CD4-positive, alpha-beta T cell (primary cell): ENCODE results near the gene AZGP1. TPM values are rescaled to one million over a fixed set of nuclear protein-coding genes. Genes with fewer than 3 reads are reported as not detected.

ENCODE experiments used
- ATAC-seq: fragments of 200-7000 bp; cut with Tn5 transposase; one replicate; pipeline ENCODE4 v1.10.0; 2022; ENCODE audit warnings: mild to moderate bottlenecking; ENCODE audit not compliant: poor library complexity
- CTCF ChIA-PET: fragments of 350-600 bp; sonication (Branson Sonifier 250); formaldehyde crosslinking; loops from one replicate; lab custom pipeline; 2021; ENCODE audit warnings: antibody characterized with exemption, inconsistent platforms; lab: Charles Lee
- POLR2A ChIA-PET: fragments of 350-600 bp; sonication (Branson Sonifier 250); formaldehyde crosslinking; loops from one replicate; lab custom pipeline; 2021; ENCODE audit warnings: antibody characterized with exemption, inconsistent platforms; lab: Charles Lee
- DNase-seq, 14 experiments: peaks; one replicate each; pipeline ENCODE4 v3.0.0-alpha.2; 2013 to 2020; ENCODE audit warnings: mixed read lengths in 2 of 14
- H3K27ac ChIP-seq, 2 donors: one replicate each; pipeline versions ENCODE4 v1.5.1 to v1.7.0; 2013; ENCODE audit warnings: low read length in 2 of 2, low read depth in 1 of 2, mild to moderate bottlenecking in 1 of 2
- H3K27me3 ChIP-seq, 2 experiments: 1 replicate in 1 of 2; 2 replicates in 1 of 2; pipeline versions ENCODE4 v1.6.1 to v1.7.0; 2013; ENCODE audit warnings: low read length in 2 of 2, control low read depth in 1 of 2, mild to moderate bottlenecking in 1 of 2, moderate library complexity in 1 of 2; ENCODE audit not compliant: insufficient read depth in 2 of 2, control insufficient read depth in 1 of 2
- H3K36me3 ChIP-seq: one replicate; pipeline ENCODE4 v1.6.1; 2013; ENCODE audit warnings: low read length, control low read depth; ENCODE audit not compliant: insufficient read depth
- H3K4me1 ChIP-seq: one replicate; pipeline ENCODE4 v1.6.1; 2013; ENCODE audit warnings: low read length, control low read depth; ENCODE audit not compliant: insufficient read depth
- H3K4me3 ChIP-seq: one replicate; pipeline ENCODE4 v1.5.1; 2013; ENCODE audit warnings: mild to moderate bottlenecking, low read length, moderate library complexity
- H3K9me3 ChIP-seq, 2 experiments: 1 replicate in 1 of 2; 2 replicates in 1 of 2; pipeline versions ENCODE4 v1.6.1 to v1.7.0; 2013; ENCODE audit warnings: low read length in 2 of 2, mild to moderate bottlenecking in 2 of 2, control low read depth in 1 of 2, moderate library complexity in 1 of 2; ENCODE audit not compliant: control insufficient read depth in 1 of 2, insufficient read depth in 1 of 2
- H3K27ac Mint-ChIP-seq: one replicate; pipeline ENCODE4 v1.8.0; 2020; ENCODE audit warnings: mixed read lengths
- H3K27me3 Mint-ChIP-seq: one replicate; pipeline ENCODE4 v1.8.0; 2021; ENCODE audit warnings: mixed read lengths
- H3K36me3 Mint-ChIP-seq: one replicate; pipeline ENCODE4 v1.8.0; 2021; ENCODE audit warnings: low read depth, mixed read lengths
- H3K4me1 Mint-ChIP-seq: one replicate; pipeline ENCODE4 v1.8.0; 2021; ENCODE audit warnings: low read depth, mixed read lengths
- H3K4me3 Mint-ChIP-seq: one replicate; pipeline ENCODE4 v1.8.0; 2020; ENCODE audit warnings: mild to moderate bottlenecking, mixed read lengths
- H3K9me3 Mint-ChIP-seq: one replicate; pipeline ENCODE4 v1.8.0; 2020; ENCODE audit warnings: mixed read lengths
- CTCF ChIP-seq: fragments of 200-600 bp; IDR thresholded peaks from one replicate; pipeline ENCODE4 v1.8.0; 2022; ENCODE audit warnings: antibody characterized with exemption, mild to moderate bottlenecking
- intact Hi-C, 2 experiments: fragments of 100-400 bp; cut with DNase I in 1 of 2; cut with micrococcal nuclease in 1 of 2; formaldehyde crosslinking; loops; one replicate each; pipeline versions ENCODE4 v1.15.1 to v1.9.0; 2023 to 2025; cut with DNase I, micrococcal nuclease
- total RNA-seq, 174 experiments: library from RNA in 2 of 174; stranded (reverse) in 2 of 174; gene quantifications; one replicate each; pipeline ENCODE4 v1.2.3 and lab custom pipeline; 2021 to 2026

AZGP1 gene
- total RNA-seq, 2 experiments from 2014 or later: not detected

DNA sequence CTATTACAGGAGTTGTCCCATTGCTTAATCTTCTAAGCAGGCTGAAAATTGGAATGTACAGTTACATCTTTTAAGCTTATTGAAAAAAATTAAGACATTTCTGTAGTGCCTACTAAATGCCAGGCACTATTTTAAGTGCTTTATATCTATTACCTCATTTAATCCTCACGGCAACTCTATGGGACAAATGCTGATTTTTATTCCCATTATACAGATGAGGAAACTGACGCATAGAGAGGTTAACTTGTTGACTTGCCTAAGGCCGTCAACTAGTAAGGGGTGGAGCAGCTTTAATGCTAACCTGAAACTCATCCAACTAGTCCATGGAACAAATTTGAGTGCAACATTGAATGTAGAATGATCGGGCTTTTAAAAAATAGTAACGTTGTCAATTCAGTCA, 42.0 kb upstream of the AZGP1 start:
- Mint-ChIP-seq H3K4me1 (peaks cover 39% of the 10 kb centered on the region), H3K9me3 (no peaks in the 10 kb centered on the region), H3K36me3 (peaks cover 44% of the 10 kb centered on the region), H3K27me3 (no peaks in the 10 kb centered on the region), H3K4me3 (peak overlapping the region; percentile 66), H3K27ac (peak overlapping the region; percentile 51)
- CTCF ChIA-PET: no interaction called here
- H3K4me1 ChIP-seq: peaks cover 31% of the 10 kb centered on the region
- TF ChIP-seq CTCF: no peak
- H3K27me3 ChIP-seq: no peaks in the 10 kb centered on the region
- no peak for DNase-seq
- no peaks in the 10 kb centered on the region for H3K9me3 ChIP-seq
- intact Hi-C loops: loop anchor here (2.0 to 10.0 kb wide), 4 partner anchors 31 to 819 kb away; partner anchors contain the start of genes ZKSCAN5 (in 1 of the 2), ZNF3 (in 1 of the 2), ZNF394 (in 1 of the 2) and ZSCAN21 (in 1 of the 2)
- H3K4me3 ChIP-seq: no peak overlapping the region
- no peak overlapping the region for H3K27ac ChIP-seq
- POLR2A ChIA-PET: interaction anchor here (0.6 to 4.1 kb wide), 2 partner anchors 11 to 21 kb away, joined by 3 to 34 read pairs; no protein-coding TSS in a partner anchor
- peaks cover 16% of the 10 kb centered on the region for H3K36me3 ChIP-seq
- ATAC-seq: no peak

- POLR2A ChIA-PET: interaction anchor here (0.6 to 4.1 kb wide), 3 partner anchors 12 to 46 kb away, joined by 3 to 34 read pairs (median 3); no protein-coding TSS in a partner anchor
- Histone ChIP-seq H3K4me3 (no peak overlapping the region), H3K36me3 (peaks cover 10% of the 10 kb centered on the region), H3K4me1 (peaks cover 31% of the 10 kb centered on the region), H3K9me3 (no peaks in the 10 kb centered on the region), H3K27me3 (no peaks in the 10 kb centered on the region), H3K27ac (no peak overlapping the region)
- Mint-ChIP-seq H3K36me3 (peaks cover 38% of the 10 kb centered on the region), H3K4me3 (peak overlapping the region; percentile 66), H3K9me3 (no peaks in the 10 kb centered on the region), H3K27me3 (no peaks in the 10 kb centered on the region), H3K4me1 (peaks cover 39% of the 10 kb centered on the region), H3K27ac (peak overlapping the region; percentile 51)
- DNase-seq (no peak), ATAC-seq (no peak)
- CTCF ChIA-PET: no interaction called here
- no peak for TF ChIP-seq CTCF
- intact Hi-C loops: loop anchor here (2.0 to 10.0 kb wide), 4 partner anchors 32 to 820 kb away; partner anchors contain the start of genes ZKSCAN5 (in 1 of the 2), ZNF3 (in 1 of the 2), ZNF394 (in 1 of the 2) and ZSCAN21 (in 1 of the 2)
These were observed 41.5 kb upstream of the AZGP1 start for GRCh38 chr7:100017300-100017699.

DNA sequence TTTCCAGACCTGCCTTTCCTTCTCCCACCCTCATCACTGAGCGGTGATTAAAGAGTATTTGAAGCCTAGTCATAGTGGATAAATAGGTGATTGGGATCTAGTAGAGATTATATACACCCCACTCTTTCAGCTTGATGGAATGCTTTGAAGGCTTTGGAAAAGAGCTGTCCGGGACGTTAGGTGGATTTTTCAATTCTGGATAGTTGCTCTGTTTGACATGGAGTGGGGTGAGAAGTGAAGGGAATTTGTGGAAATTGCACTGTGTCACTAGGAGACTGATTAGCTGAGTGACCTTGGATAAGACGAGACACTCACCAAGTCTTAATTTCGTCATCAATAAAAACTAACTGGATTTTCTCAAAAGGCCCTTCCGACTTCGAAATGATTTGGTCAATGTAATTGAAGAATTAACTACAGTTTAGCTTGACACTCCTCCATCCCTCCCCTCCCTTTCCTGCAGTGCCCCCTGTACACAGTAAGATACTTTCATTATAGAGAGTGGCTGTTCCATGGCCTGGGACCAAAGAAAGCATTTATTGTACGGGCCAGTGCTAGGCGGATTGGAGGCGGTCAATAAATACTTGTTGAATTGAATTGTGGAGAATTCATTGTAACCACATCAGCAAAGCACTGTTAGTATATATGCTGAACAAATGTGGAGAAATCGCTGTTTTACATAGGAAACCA, 40.5 kb upstream of the AZGP1 start:
- peak overlapping the region; percentile 94 for H3K27ac Mint-ChIP-seq
- no peaks in the 10 kb centered on the region for H3K9me3 ChIP-seq
- H3K36me3 ChIP-seq: peaks cover 8% of the 10 kb centered on the region
- DNase-seq: no peak
- H3K4me3 ChIP-seq: peak overlapping the region; percentile 95
- ATAC-seq: no peak
- TF ChIP-seq CTCF: no peak
- peaks cover 30% of the 10 kb centered on the region for H3K36me3 Mint-ChIP-seq
- H3K27me3 ChIP-seq: no peaks in the 10 kb centered on the region
- peak overlapping the region; percentile 97 for H3K4me3 Mint-ChIP-seq
- intact Hi-C loops: loop anchor here (1.0 to 10.0 kb wide), 5 partner anchors 19 to 821 kb away; partner anchors contain the start of genes ZKSCAN5 (in 1 of the 2), ZNF3 (in 1 of the 2), ZNF394 (in 1 of the 2) and ZSCAN21 (in 1 of the 2)
- ChIA-PET POLR2A (interaction anchor here (0.9 to 4.1 kb wide), 4 partner anchors 19 to 104 kb away, joined by 3 to 34 read pairs (median 7); partner anchors contain the start of genes AP4M1 and MCM7), CTCF (interaction anchor here (1.1 kb wide), 1 partner anchor 23 kb away, joined by 5 read pairs; no protein-coding TSS in a partner anchor)
- H3K4me1 Mint-ChIP-seq: peaks cover 39% of the 10 kb centered on the region
- H3K27me3 Mint-ChIP-seq: no peaks in the 10 kb centered on the region
- H3K4me1 ChIP-seq: peaks cover 31% of the 10 kb centered on the region
- H3K9me3 Mint-ChIP-seq: no peaks in the 10 kb centered on the region
- peak overlapping the region; percentile 76 to 91 for H3K27ac ChIP-seq
